HG03558 (cell line): ENCODE measurements around the gene GRAP2.

Experiments used
- ATAC-seq: cut with Tn5 transposase; IDR thresholded peaks from one replicate; pipeline ENCODE4 v1.9.1; 2021; ENCODE audit warnings: moderate number of reproducible peaks; ENCODE audit not compliant: unreplicated experiment; ENCODE audit errors: extremely low read depth

The GRAP2 gene

GRCh38 chr22:40002935-40003715 is 102.2 kb downstream of the GRAP2 start:
- no peak for ATAC-seq

- ATAC-seq, result no peak
Measured at GRCh38 chr22:40004836-40005235, 104.0 kb downstream of the GRAP2 start.

GRCh38 chr22:40006641-40007040 is 105.8 kb downstream of the GRAP2 start:
- no peak for ATAC-seq

GRCh38 chr22:40007853-40008710 is 107.2 kb downstream of the GRAP2 start:
- no peak for ATAC-seq

- ATAC-seq, result no peak
Measured at GRCh38 chr22:40008726-40009291, 107.9 kb downstream of the GRAP2 start.

GRCh38 chr22:40009292-40009774 is 108.4 kb downstream of the GRAP2 start:
- ATAC-seq, result no peak

- no peak for ATAC-seq
Measured at GRCh38 chr22:40009951-40010671, 109.2 kb downstream of the GRAP2 start.

GRCh38 chr22:40010746-40011145 is 109.9 kb downstream of the GRAP2 start:
- no peak for ATAC-seq

- no peak for ATAC-seq
Measured at GRCh38 chr22:40014667-40015248, 113.9 kb downstream of the GRAP2 start.

GRCh38 chr22:40015358-40015976 is 114.6 kb downstream of the GRAP2 start:
- no peak for ATAC-seq

- ATAC-seq, result no peak
Measured at GRCh38 chr22:40018051-40018450, 117.2 kb downstream of the GRAP2 start.

GRCh38 chr22:40019100-40019499 is 118.2 kb downstream of the GRAP2 start:
- ATAC-seq, result no peak

- no peak for ATAC-seq
Measured at GRCh38 chr22:40020956-40021355, 120.1 kb downstream of the GRAP2 start.

- no peak for ATAC-seq
Measured at GRCh38 chr22:40021401-40022000, 120.6 kb downstream of the GRAP2 start.

GRCh38 chr22:40022536-40023240 is 121.8 kb downstream of the GRAP2 start:
- ATAC-seq, result no peak
